Thyroid gland (tissue), 4 donors: Measurements from ENCODE around the gene LRRN4CL. TPM values are rescaled to one million over a fixed set of nuclear protein-coding genes. Genes with fewer than 3 reads are reported as not detected.
"Not testable (repeated sequence)": the region's sequence is repeated elsewhere in the genome, so short reads cannot be mapped to it uniquely, and the experiment has no call there.

ENCODE experiments used
- DNase-seq, 2 donors: peaks; one replicate each; pipeline ENCODE4 v3.0.0-alpha.2; 2019
- H3K27ac ChIP-seq, 3 donors: fragments of 200-600 bp; sonication (generic); 1 replicate in 2 of 3; 2 replicates in 1 of 3; pipeline ENCODE4 v1.5.1; 2016 to 2019; ENCODE audit warnings: mild to moderate bottlenecking in 1 of 3, moderate library complexity in 1 of 3
- H3K27me3 ChIP-seq: fragments of 200-600 bp; sonication (generic); one replicate; pipeline ENCODE4 v1.5.1; 2019
- H3K36me3 ChIP-seq, 2 donors: fragments of 200-600 bp; sonication (generic); one replicate each; pipeline ENCODE4 v1.5.1; 2016 to 2019
- H3K4me1 ChIP-seq, 2 donors: fragments of 200-600 bp; sonication (generic); one replicate each; pipeline ENCODE4 v1.5.1; 2017 to 2019
- H3K4me3 ChIP-seq, 3 donors: fragments of 200-600 bp; sonication (generic); replicated peaks in 1 of 3; 1 replicate in 2 of 3; 2 replicates in 1 of 3; pipeline ENCODE4 v1.5.1; 2016; ENCODE audit warnings: mild to moderate bottlenecking in 1 of 3
- H3K9me3 ChIP-seq: fragments of 200-600 bp; sonication (generic); one replicate; pipeline ENCODE4 v1.5.1; 2017
- CTCF ChIP-seq, 6 experiments: fragments of 200-600 bp in 3 of 6; fragments of 450-650 bp in 3 of 6; sonication (generic) in 3 of 6; IDR thresholded peaks; one replicate each; pipeline ENCODE4 v1.5.1; 2016 to 2019; ENCODE audit warnings: antibody characterized with exemption in 6 of 6, mild to moderate bottlenecking in 2 of 6, inconsistent platforms in 1 of 6, moderate library complexity in 1 of 6
- POLR2A ChIP-seq, 2 donors: fragments of 450-650 bp; IDR thresholded peaks; one replicate each; pipeline ENCODE4 v1.6.1; 2017; ENCODE audit warnings: antibody characterized with exemption in 2 of 2, mild to moderate bottlenecking in 2 of 2, moderate library complexity in 1 of 2
- WGBS, 2 donors: methylation state at CpG; one replicate each; pipeline ENCODE4 v1.1.5; 2017; 5-methylcytosine and 5-hydroxymethylcytosine counted together
- intact Hi-C: fragments of 100-400 bp; cut with DNase I; formaldehyde crosslinking; loops from one replicate; pipeline ENCODE4 v1.15.1; 2023
- total RNA-seq, 4 donors: library from RNA; depleted of rRNA; stranded (reverse); fragments of >200 nt; gene quantifications; one replicate each; pipeline ENCODE4 v1.2.3, GENCODE V29; 2016

Gene LRRN4CL
- total RNA-seq, 4 donors from 2014 or later = 2.5 to 18.3 (median 9.0) TPM

GRCh38 chr11:62676698-62677097, 12.6 kb downstream of the LRRN4CL start:
- no peak for TF ChIP-seq CTCF (IDR thresholded peaks at IDR 0.05)
- no peak for TF ChIP-seq POLR2A (IDR thresholded peaks at IDR 0.05)
- 76 to 77% methylated on average over 6 of the region's 6 CpGs for WGBS, 2 donors
- Histone ChIP-seq H3K9me3 (no peaks in the 10 kb centered on the region), H3K27me3 (no peaks in the 10 kb centered on the region), H3K27ac (no peak overlapping the region), H3K4me1 (peaks cover 13 to 33% of the 10 kb centered on the region in 2 donors), H3K36me3 (peaks cover 12% of the 10 kb centered on the region in 2 donors), H3K4me3 (no peak overlapping the region)
- DNase-seq = no peak
- intact Hi-C loops = no loop called here

GRCh38 chr11:62675415-62675814, 13.9 kb downstream of the LRRN4CL start:
- H3K27ac ChIP-seq, DNase-seq, intact Hi-C loops, H3K4me3 ChIP-seq, H3K27me3 ChIP-seq, H3K9me3 ChIP-seq: not testable (repeated sequence)
- H3K36me3 ChIP-seq = peaks cover 12% of the 10 kb centered on the region in 2 donors
- WGBS, 2 donors = 88 to 98% methylated on average over 10 of the region's 10 CpGs
- peaks cover 17 to 39% of the 10 kb centered on the region in 2 donors for H3K4me1 ChIP-seq

- Histone ChIP-seq H3K27ac (no peak overlapping the region), H3K36me3 (peaks cover 12% of the 10 kb centered on the region in 2 donors)
- WGBS, 2 donors = 89 to 98% methylated on average over 2 of the region's 2 CpGs
Measured at GRCh38 chr11:62673196-62673525, 16.2 kb downstream of the LRRN4CL start.

GRCh38 chr11:62671608-62672389, 17.5 kb downstream of the LRRN4CL start, which contains the start of the genes LBHD1 and UQCC3:
TSS of gene LBHD1 (minus strand) at chr11:62672267. CDS start at chr11:62670031, 2,236 bp downstream.
TSS of gene UQCC3 (plus strand) at chr11:62671673. CDS start at chr11:62671746, 73 bp downstream.
- 0% methylated on average over 24 to 37 of the region's 59 CpGs for WGBS, 2 donors
- intact Hi-C loops = no loop called here
- DNase-seq = peak; percentile 76 to 77

More at GRCh38 chr11:62673196-62673525, 16.2 kb downstream of the LRRN4CL start:
- Histone ChIP-seq H3K4me3 (no peak overlapping the region), H3K4me1 (peaks cover 13 to 33% of the 10 kb centered on the region in 2 donors), H3K27me3 (no peaks in the 10 kb centered on the region), H3K9me3 (no peaks in the 10 kb centered on the region)
- no peak for DNase-seq
- TF ChIP-seq CTCF (IDR thresholded peaks at IDR 0.05) (no peak), POLR2A (IDR thresholded peaks at IDR 0.05) (no peak)
- intact Hi-C loops = no loop called here

DNA sequence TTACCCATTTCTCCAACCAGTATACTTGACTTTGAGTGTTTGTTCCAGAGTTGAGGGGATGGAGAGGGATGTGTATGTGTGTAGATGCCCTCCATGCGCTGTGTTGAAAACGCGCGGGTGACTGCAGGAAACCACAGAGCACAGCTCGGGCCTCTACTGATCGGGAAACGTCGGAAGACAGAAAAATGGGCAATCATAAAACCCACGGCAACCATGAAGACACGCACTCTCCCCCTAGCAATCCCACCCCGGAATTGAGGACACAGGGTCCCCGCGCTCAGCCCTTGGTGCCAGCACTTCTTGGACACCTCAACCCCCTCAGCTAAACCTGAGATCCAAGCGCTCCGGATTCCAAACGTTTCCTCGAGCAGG, 18.1 kb downstream of the LRRN4CL start:
- WGBS, 2 donors = 1% methylated on average over 17 of the region's 17 CpGs
- TF ChIP-seq CTCF (IDR thresholded peaks at IDR 0.05) = no peak
- TF ChIP-seq POLR2A (IDR thresholded peaks at IDR 0.05) = no peak
- H3K9me3 ChIP-seq = no peaks in the 10 kb centered on the region
- no peaks in the 10 kb centered on the region for H3K36me3 ChIP-seq
- H3K27me3 ChIP-seq = no peaks in the 10 kb centered on the region
- H3K4me1 ChIP-seq = peaks cover 18 to 33% of the 10 kb centered on the region in 2 donors
- peak overlapping the region; percentile 45 to 80 (median 67) for H3K4me3 ChIP-seq
- DNase-seq = no peak
- peak overlapping the region; percentile 77 to 92 (median 86) for H3K27ac ChIP-seq
- intact Hi-C loops = no loop called here

More at GRCh38 chr11:62671608-62672389, 17.5 kb downstream of the LRRN4CL start, which contains the start of the genes LBHD1 and UQCC3:
- TF ChIP-seq CTCF (IDR thresholded peaks at IDR 0.05) (peak in 1 of 6 experiments; percentile 7), POLR2A (IDR thresholded peaks at IDR 0.05) (peak in 1 of 2 donors; percentile 74)
- H3K27me3 ChIP-seq = no peaks in the 10 kb centered on the region
- peak within 1 kb of the TSS; percentile 45 to 80 (median 67) for H3K4me3 ChIP-seq
- H3K9me3 ChIP-seq = no peaks in the 10 kb centered on the region
- H3K4me1 ChIP-seq = peaks cover 12 to 27% of the 10 kb centered on the region in 2 donors
- peaks cover 2 to 4% of the 10 kb centered on the region in 2 donors for H3K36me3 ChIP-seq
- peak within 1 kb of the TSS; percentile 77 to 92 (median 86) for H3K27ac ChIP-seq
